BJ (cell line): ENCODE results near the gene FAM163A. TPM values are rescaled to one million over a fixed set of nuclear protein-coding genes. Genes with fewer than 3 reads are reported as not detected.
"Not testable (repeated sequence)": the region's sequence is repeated elsewhere in the genome, so short reads cannot be mapped to it uniquely, and the experiment has no call there.

Experiments
- CTCF ChIA-PET: fragments of 350-600 bp; formaldehyde crosslinking; extraction: SDS; loops from one replicate; lab custom pipeline; 2021; ENCODE audit warnings: antibody characterized with exemption, inconsistent platforms; lab: Yijun Ruan, JAX
- POLR2A ChIA-PET: fragments of 300-600 bp; sonication (Branson Sonifier 250); formaldehyde crosslinking; extraction: SDS; loops from one replicate; lab custom pipeline; 2021; ENCODE audit warnings: antibody characterized with exemption; lab: Charles Lee
- DNase-seq: peaks from one replicate; pipeline ENCODE4 v3.0.0-alpha.2; 2011; ENCODE audit warnings: low read depth
- H3K27me3 ChIP-seq: 2 replicates; pipeline ENCODE4 v1.6.0; 2011; ENCODE audit warnings: low read length; ENCODE audit not compliant: control insufficient read depth, insufficient read depth
- H3K36me3 ChIP-seq: 2 replicates; pipeline ENCODE4 v1.5.1; 2011; ENCODE audit warnings: low read length; ENCODE audit not compliant: control insufficient read depth, insufficient read depth
- H3K4me3 ChIP-seq: 2 replicates; pipeline ENCODE4 v1.5.1; 2011; ENCODE audit warnings: low read depth, mild to moderate bottlenecking, control low read depth, low read length
- CTCF ChIP-seq: IDR thresholded peaks from 2 replicates; pipeline ENCODE4 v1.5.1; 2011; ENCODE audit warnings: low read depth, mild to moderate bottlenecking, control low read depth, inconsistent platforms, low read length, moderate library complexity; ENCODE audit not compliant: insufficient read depth
- polyA plus RNA-seq: library from polyadenylated mRNA; depleted of rRNA; stranded (reverse); fragments of >200 nt; gene quantifications from 2 replicates; pipeline ENCODE4 v1.2.3, GENCODE V29; 2011

The FAM163A gene
- polyA plus RNA-seq, 1 experiment: not detected

- no peaks in the 10 kb centered on the region for H3K36me3 ChIP-seq
- CTCF ChIA-PET: interaction anchor here (1.2 to 3.5 kb wide), 4 partner anchors 12 to 92 kb away, joined by 3 to 20 read pairs (median 13); no protein-coding TSS in a partner anchor
- POLR2A ChIA-PET: interaction anchor here (0.5 kb wide), 1 partner anchor 8 kb away, joined by 5 read pairs; no protein-coding TSS in a partner anchor
Measured at GRCh38 chr1:179798213-179798863, 55.2 kb downstream of the FAM163A start.

GRCh38 chr1:179798864-179799516 is 55.9 kb downstream of the FAM163A start:
- TF ChIP-seq CTCF: no peak
- no peak for DNase-seq
- Histone ChIP-seq H3K27me3 (peaks cover 11% of the 10 kb centered on the region), H3K36me3 (no peaks in the 10 kb centered on the region), H3K4me3 (no peak overlapping the region)
- ChIA-PET POLR2A (no interaction called here), CTCF (interaction anchor here (1.5 to 3.5 kb wide), 3 partner anchors 11 to 93 kb away, joined by 6 to 20 read pairs (median 20); no protein-coding TSS in a partner anchor)

More at GRCh38 chr1:179798213-179798863, 55.2 kb downstream of the FAM163A start:
- Histone ChIP-seq H3K27me3 (peaks cover 11% of the 10 kb centered on the region), H3K4me3 (no peak overlapping the region)
- DNase-seq: no peak
- TF ChIP-seq CTCF: no peak

- Histone ChIP-seq H3K27me3 (peaks cover 11% of the 10 kb centered on the region), H3K4me3 (no peak overlapping the region), H3K36me3 (no peaks in the 10 kb centered on the region)
- POLR2A ChIA-PET: no interaction called here
- no peak for DNase-seq
- TF ChIP-seq CTCF: no peak
- CTCF ChIA-PET: interaction anchor here (1.3 to 2.6 kb wide), 3 partner anchors 9 to 14 kb away, joined by 4 to 11 read pairs (median 7); no protein-coding TSS in a partner anchor
Measured at GRCh38 chr1:179800481-179800880, 57.4 kb downstream of the FAM163A start.

- Histone ChIP-seq H3K27me3 (peaks cover 11% of the 10 kb centered on the region), H3K36me3 (no peaks in the 10 kb centered on the region), H3K4me3 (no peak overlapping the region)
- CTCF ChIA-PET: interaction anchor here (0.7 to 1.3 kb wide), 2 partner anchors 12 to 375 kb away, joined by 3 to 7 read pairs; no protein-coding TSS in a partner anchor
- no peak for DNase-seq
- no peak for TF ChIP-seq CTCF
- POLR2A ChIA-PET: no interaction called here
Measured at GRCh38 chr1:179803104-179803503, 60.0 kb downstream of the FAM163A start.

DNA sequence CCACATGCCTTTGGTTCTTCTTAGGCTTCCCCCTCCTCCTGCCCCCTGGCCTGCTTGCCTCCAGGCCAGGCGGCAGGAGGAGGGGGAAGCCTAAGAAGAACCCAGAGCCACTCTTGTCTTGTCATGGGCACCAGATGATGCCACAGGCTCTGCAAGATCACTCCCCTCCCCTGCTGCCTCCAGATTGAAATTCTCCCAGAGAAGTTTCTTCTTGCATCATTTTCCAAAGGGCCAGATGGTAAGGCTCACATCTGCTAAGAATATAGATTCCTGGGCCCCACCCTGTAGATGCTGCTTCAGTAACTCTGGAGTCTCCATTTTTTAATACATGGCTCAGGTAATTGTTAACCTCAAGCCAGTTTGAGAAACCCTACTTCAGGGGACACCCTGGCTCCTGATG is 60.8 kb downstream of the FAM163A start:
- CTCF ChIA-PET: no interaction called here
- no peak for TF ChIP-seq CTCF
- no peak overlapping the region for H3K4me3 ChIP-seq
- no peaks in the 10 kb centered on the region for H3K36me3 ChIP-seq
- POLR2A ChIA-PET: no interaction called here
- DNase-seq: no peak
- peaks cover 11% of the 10 kb centered on the region for H3K27me3 ChIP-seq

DNA sequence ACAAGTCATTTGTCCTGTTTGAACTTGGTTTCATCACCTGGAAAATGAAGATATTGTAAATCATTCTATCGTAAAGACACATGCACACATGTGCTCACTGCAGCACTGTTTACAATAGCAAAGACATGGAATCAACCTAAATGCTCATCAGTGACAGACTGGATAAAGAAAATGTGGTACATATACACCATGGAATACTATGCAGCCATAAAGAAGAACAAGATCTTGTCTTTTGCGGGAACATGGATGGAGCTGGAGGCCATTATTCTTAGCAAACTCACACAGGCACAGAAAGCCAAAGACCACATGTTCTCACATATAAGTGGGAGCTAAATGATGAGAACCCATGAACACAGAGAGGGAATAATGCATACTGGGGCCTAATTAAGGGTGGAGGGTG is 61.3 kb downstream of the FAM163A start:
- DNase-seq, CTCF ChIA-PET, H3K27me3 ChIP-seq, H3K36me3 ChIP-seq, POLR2A ChIA-PET, H3K4me3 ChIP-seq: not testable (repeated sequence)
